ENCODE results near the gene OAT. TPM values are rescaled to one million over a fixed set of nuclear protein-coding genes. Genes with fewer than 3 reads are reported as not detected.

Gene OAT
- total and polyA plus RNA-seq, 2 donors (not counting 3 experiments of a cell fraction or from before 2014, with no cell fraction given) = 69.9 to 90.8 TPM

DNA sequence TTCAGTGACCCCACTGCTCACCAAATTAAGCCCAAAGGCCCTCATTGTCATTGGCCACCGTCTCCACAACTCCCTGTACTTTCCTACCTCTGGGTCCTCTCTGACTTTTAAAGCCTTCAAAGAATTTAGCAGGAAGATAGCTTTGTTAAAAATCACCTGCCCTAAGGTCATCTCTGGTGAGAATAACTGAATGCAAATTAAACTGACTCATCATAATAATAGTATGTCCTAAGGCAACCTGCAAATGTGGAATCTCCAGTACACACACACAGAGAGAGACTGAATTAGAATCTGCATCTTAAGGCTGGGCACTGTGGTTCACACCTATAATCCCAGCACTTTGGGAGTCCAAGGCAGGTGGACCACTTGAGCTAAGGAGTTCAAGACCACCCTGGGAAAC lies 24.1 kb downstream of the OAT start:
- dilution Hi-C loops (cut with MboI; ENCODE audit: extremely low pct_ligation_motif_present, low sequenced_read_pairs) = no loop called here
- Histone ChIP-seq H3K4me3 (replicated peaks in 1 of 3; ENCODE audit: insufficient read depth in 1 of 3, low read depth in 1 of 3, low read length in 3 of 3) (no peak overlapping the region), H3K27ac (ENCODE audit: insufficient read depth, low read depth, low read length) (no peak overlapping the region), H3K9ac (replicated peaks; ENCODE audit: extremely low read depth, insufficient read depth, low read length) (no peak overlapping the region), H3K4me2 (ENCODE audit: insufficient read depth, low read length) (no peak overlapping the region), H3K4me1 (ENCODE audit: control insufficient read depth, extremely low read depth, insufficient read depth, low read length) (no peaks in the 10 kb centered on the region), H3K79me2 (ENCODE audit: control insufficient read depth, insufficient read depth, low read length) (no peaks in the 10 kb centered on the region), H3K9me1 (replicated peaks; ENCODE audit: control insufficient read depth, extremely low read depth, insufficient read depth, low read length) (no peaks in the 10 kb centered on the region), H2AFZ (ENCODE audit: low read depth, low read length) (no peak overlapping the region), H3K9me3 (replicated peaks; ENCODE audit: control insufficient read depth, insufficient read depth, low read length) (no peaks in the 10 kb centered on the region), H3K27me3 (ENCODE audit: control insufficient read depth in 2 of 2, insufficient read depth in 2 of 2, low read length in 2 of 2) (no peaks in the 10 kb centered on the region), H3K36me3 (ENCODE audit: control insufficient read depth in 2 of 2, extremely low read depth in 1 of 2, insufficient read depth in 2 of 2, low read length in 2 of 2) (peaks cover 0 to 6% of the 10 kb centered on the region in 2 experiments), H4K20me1 (replicated peaks; ENCODE audit: control insufficient read depth, extremely low read depth, insufficient read depth, low read length) (no peaks in the 10 kb centered on the region)
- FAIRE-seq = no peak
- intact Hi-C loops (cut with micrococcal nuclease) = no loop called here
- TF ChIP-seq FOS (IDR thresholded peaks at IDR 0.05; ENCODE audit: borderline replicate concordance, insufficient read depth, low read length) (no peak), GATA2 (IDR thresholded peaks at IDR 0.05; ENCODE audit: insufficient read depth, insufficient read length, low read depth, low read length) (no peak), EZH2 (IDR thresholded peaks at IDR 0.05; ENCODE audit: borderline replicate concordance, low read depth, low read length, severe bottlenecking) (no peak), JUN (IDR thresholded peaks at IDR 0.05; ENCODE audit: borderline replicate concordance, insufficient read depth, insufficient read length, low read depth) (no peak), POLR2A (IDR thresholded peaks at IDR 0.05; ENCODE audit: low read depth, low read length) (no peak), CTCF (IDR thresholded peaks at IDR 0.05; ENCODE audit: extremely low read depth in 1 of 2, insufficient read depth in 1 of 2, low read depth in 1 of 2, low read length in 2 of 2) (no peak), MYC (IDR thresholded peaks at IDR 0.05; ENCODE audit: low read depth, low read length) (no peak), POLR2AphosphoS5 (IDR thresholded peaks at IDR 0.05; ENCODE audit: insufficient read depth, low read depth, low read length) (no peak)
- TF ChIP-seq, protein P1, sequence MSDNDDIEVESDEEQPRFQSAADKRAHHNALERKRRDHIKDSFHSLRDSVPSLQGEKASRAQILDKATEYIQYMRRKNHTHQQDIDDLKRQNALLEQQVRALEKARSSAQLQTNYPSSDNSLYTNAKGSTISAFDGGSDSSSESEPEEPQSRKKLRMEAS (IDR thresholded peaks at IDR 0.05; ENCODE audit: insufficient read depth, insufficient read length) = no peak
- POLR2A ChIA-PET = no interaction called here
- no peak for DNase-seq (ENCODE audit: low read depth, low spot score)
- CTCF ChIA-PET = interaction anchor here (0.6 to 17.2 kb wide), 2 partner anchors 399 to 438 kb away, joined by 3 to 691 read pairs; no protein-coding TSS in a partner anchor
- no TSS peak for BruUV-seq (replicated peaks)
